Stimulated activated CD8-positive, alpha-beta memory T cell treated with anti-CD3 and anti-CD28 coated beads, Interleukin-7, amount 100 ng/mL, for 24 hours (primary cell): Measurements from ENCODE around the gene TMEM234.

Experiments
- DNase-seq: peaks from one replicate; pipeline ENCODE4 v3.0.0-alpha.2; 2020; ENCODE audit warnings: low read depth

The TMEM234 gene

DNA sequence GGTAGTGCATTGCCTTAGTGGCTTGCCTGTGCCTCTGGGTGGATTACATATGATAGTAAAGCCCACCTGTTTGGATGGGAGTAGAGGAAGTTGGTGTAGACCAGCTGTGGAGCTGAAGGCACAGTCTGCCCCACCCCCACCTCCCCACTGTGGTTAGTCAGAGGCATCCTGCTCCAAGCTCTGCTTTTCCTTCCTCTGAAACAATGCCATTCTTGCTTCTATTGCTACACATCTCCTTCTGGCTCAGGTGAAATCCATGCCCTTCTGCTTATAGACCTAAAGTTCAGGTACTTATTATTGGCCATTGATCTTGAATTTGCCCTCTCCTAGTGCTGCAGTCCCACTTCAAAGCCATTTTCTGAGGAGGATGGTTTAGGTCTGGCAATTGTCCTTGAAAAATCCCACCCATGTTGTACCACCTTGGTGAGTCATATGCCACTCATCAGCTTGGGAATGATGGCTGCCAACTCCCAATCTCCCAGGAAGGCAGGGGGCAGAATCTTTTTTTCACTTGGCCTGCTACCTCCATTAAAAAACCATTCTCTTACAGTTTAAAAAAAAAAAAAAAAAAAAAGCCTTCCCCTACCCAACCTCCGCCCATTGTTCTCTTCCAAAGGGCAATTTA, 49.4 kb downstream of the TMEM234 start:
- DNase-seq, result no peak

DNA sequence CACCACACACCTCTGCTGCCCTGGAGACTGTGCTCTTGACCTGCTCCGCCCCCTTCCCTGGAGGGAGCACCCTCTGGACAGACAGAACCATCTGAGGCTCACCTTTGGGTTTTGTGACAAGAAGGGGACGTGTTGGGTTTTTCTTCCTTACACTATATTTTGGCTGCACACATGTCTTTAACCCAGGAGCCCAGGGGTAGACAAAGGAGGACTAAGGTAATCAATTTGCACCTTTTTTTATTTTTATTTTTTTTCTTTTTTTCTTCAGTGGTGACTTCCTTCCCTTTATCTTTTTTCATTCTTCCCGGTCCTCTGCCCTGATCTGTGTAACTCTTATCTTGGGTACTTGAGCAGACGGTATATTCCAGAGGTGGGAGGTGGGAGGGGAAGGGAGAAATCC, 51.2 kb downstream of the TMEM234 start:
- DNase-seq, result no peak
